Liver (tissue), 3 donors: ENCODE data around the gene FASTK.

Experiments used
- CTCF ChIP-seq: fragments of 150-350 bp; IDR thresholded peaks from 2 replicates; pipeline ENCODE4 v1.5.1; 2017; ENCODE audit warnings: improper control_type of control experiment, low read depth, low read length; ENCODE audit not compliant: missing input control
- EGR1 ChIP-seq, 2 donors: IDR thresholded peaks; 2 replicates each; pipeline ENCODE4 v1.6.1; 2016 to 2018; ENCODE audit warnings: antibody characterized with exemption in 2 of 2, low read depth in 2 of 2
- REST ChIP-seq: IDR thresholded peaks from 2 replicates; pipeline ENCODE4 v1.6.1; 2016; ENCODE audit warnings: antibody characterized with exemption, mild to moderate bottlenecking
- TAF1 ChIP-seq: conservative IDR thresholded peaks from 2 replicates; pipeline ENCODE4 v1.6.1; 2016; ENCODE audit warnings: antibody characterized with exemption, mild to moderate bottlenecking
- YY1 ChIP-seq: IDR thresholded peaks from 2 replicates; pipeline ENCODE4 v1.6.1; 2016; ENCODE audit warnings: antibody characterized with exemption, mild to moderate bottlenecking
- donor health status: healthy.
- donor health status: healthy.

- no peak for TF ChIP-seq CTCF
- TF ChIP-seq EGR1 (IDR thresholded peaks at IDR 0.05; ENCODE audit: low read depth in 2 of 2), result no peak
- no peak for TF ChIP-seq REST
- TF ChIP-seq TAF1, result no peak
- no peak for TF ChIP-seq YY1
Measured at GRCh38 chr7:151079199-151079910, 1.3 kb downstream of the FASTK start.
